ENCODE data around the gene KCNQ1.

The KCNQ1 gene

GRCh38 chr11:2796508-2797113 is 351.8 kb downstream of the KCNQ1 start:
- DNase-seq (ENCODE audit: low read depth): no peak

GRCh38 chr11:2797121-2797711 is 352.4 kb downstream of the KCNQ1 start:
- no peak for DNase-seq (ENCODE audit: low read depth)

- DNase-seq (ENCODE audit: low read depth): no peak
Observed at GRCh38 chr11:2797741-2798361, 353.0 kb downstream of the KCNQ1 start.

GRCh38 chr11:2798951-2799761 is 354.3 kb downstream of the KCNQ1 start:
- DNase-seq (ENCODE audit: low read depth): no peak

- no peak for DNase-seq (ENCODE audit: low read depth)
Observed at GRCh38 chr11:2799881-2800654, 355.3 kb downstream of the KCNQ1 start.

GRCh38 chr11:2800655-2801531 is 356.1 kb downstream of the KCNQ1 start:
- no peak for DNase-seq (ENCODE audit: low read depth)

- DNase-seq (ENCODE audit: low read depth): no peak
Observed at GRCh38 chr11:2801711-2802388, 357.0 kb downstream of the KCNQ1 start.

- no peak for DNase-seq (ENCODE audit: low read depth)
Observed at GRCh38 chr11:2802389-2803185, 357.8 kb downstream of the KCNQ1 start.

GRCh38 chr11:2803186-2804091 is 358.6 kb downstream of the KCNQ1 start:
- no peak for DNase-seq (ENCODE audit: low read depth)

GRCh38 chr11:2804189-2804588 is 359.4 kb downstream of the KCNQ1 start:
- DNase-seq (ENCODE audit: low read depth): no peak

- DNase-seq (ENCODE audit: low read depth): no peak
Observed at GRCh38 chr11:2804701-2805387, 360.0 kb downstream of the KCNQ1 start.

- DNase-seq (ENCODE audit: low read depth): no peak
Observed at GRCh38 chr11:2805388-2806056, 360.7 kb downstream of the KCNQ1 start.

GRCh38 chr11:2806351-2807024 is 361.7 kb downstream of the KCNQ1 start:
- DNase-seq (ENCODE audit: low read depth): no peak

GRCh38 chr11:2807025-2807681 is 362.3 kb downstream of the KCNQ1 start:
- no peak for DNase-seq (ENCODE audit: low read depth)

- DNase-seq (ENCODE audit: low read depth): no peak
Observed at GRCh38 chr11:2807801-2808241, 363.0 kb downstream of the KCNQ1 start.
